Esophagus muscularis mucosa (tissue), 4 donors: ENCODE data around the gene TMEM11. TPM values are rescaled to one million over a fixed set of nuclear protein-coding genes. Genes with fewer than 3 reads are reported as not detected.

Experiments used
- DNase-seq: peaks from one replicate; pipeline ENCODE4 v3.0.0-alpha.2; 2017; ENCODE audit errors: extremely low spot score
- H3K27ac ChIP-seq, 4 donors: fragments of 200-600 bp; sonication (generic); replicated peaks in 1 of 4; 1 replicate in 3 of 4; 2 replicates in 1 of 4; pipeline ENCODE4 v1.5.1; 2016 to 2019; ENCODE audit warnings: mild to moderate bottlenecking in 1 of 4
- H3K27me3 ChIP-seq, 4 donors: fragments of 200-600 bp; sonication (generic); one replicate each; pipeline versions ENCODE4 v1.5.1 to v1.6.0; 2016 to 2019
- H3K36me3 ChIP-seq, 4 donors: fragments of 200-600 bp; sonication (generic); one replicate each; pipeline ENCODE4 v1.5.1; 2016 to 2019
- H3K4me1 ChIP-seq, 4 donors: fragments of 200-600 bp; sonication (generic); one replicate each; pipeline ENCODE4 v1.5.1; 2016 to 2019
- H3K4me3 ChIP-seq, 4 donors: fragments of 200-600 bp; sonication (generic); 1 replicate in 2 of 4; 2 replicates in 2 of 4; pipeline ENCODE4 v1.5.1; 2016 to 2019; ENCODE audit warnings: mild to moderate bottlenecking in 4 of 4, moderate library complexity in 1 of 4
- H3K9me3 ChIP-seq, 4 donors: fragments of 200-600 bp; sonication (generic); 1 replicate in 3 of 4; 2 replicates in 1 of 4; pipeline ENCODE4 v1.5.1; 2016 to 2019
- EP300 ChIP-seq: sonication (generic); formaldehyde crosslinking; IDR thresholded peaks from one replicate; pipeline ENCODE4 v1.6.1; 2017; ENCODE audit warnings: antibody characterized with exemption
- POLR2A ChIP-seq: fragments of 450-650 bp; IDR thresholded peaks from one replicate; pipeline ENCODE4 v1.6.1; 2017; ENCODE audit warnings: antibody characterized with exemption, moderate library complexity, mild to moderate bottlenecking, low read depth
- POLR2AphosphoS5 ChIP-seq, 2 donors: sonication (generic); formaldehyde crosslinking; IDR thresholded peaks; one replicate each; pipeline ENCODE4 v1.6.1; 2017; ENCODE audit warnings: antibody characterized with exemption in 2 of 2
- WGBS: methylation state at CpG from one replicate; pipeline ENCODE4 v1.1.5; 2018; 5-methylcytosine and 5-hydroxymethylcytosine counted together
- intact Hi-C: fragments of 100-400 bp; cut with DNase I; formaldehyde crosslinking; loops from one replicate; pipeline ENCODE4 v1.15.1; 2023
- total RNA-seq, 4 donors: library from RNA; depleted of rRNA; stranded (reverse); fragments of >200 nt; gene quantifications; one replicate each; pipeline versions ENCODE4 v1.1.0 to v1.2.1, GENCODE V29; 2016
- TF ChIP-seq, protein P1 (sequence below), 3 experiments: fragments of 200-600 bp in 2 of 3; fragments of 450-650 bp in 1 of 3; sonication (generic) in 2 of 3; IDR thresholded peaks; one replicate each; pipeline ENCODE4 v1.5.1; 2017 to 2019; ENCODE audit warnings: antibody characterized with exemption in 3 of 3, mild to moderate bottlenecking in 2 of 3, moderate library complexity in 1 of 3

Gene TMEM11
- total RNA-seq, 4 donors from 2014 or later: 24.1 to 31.0 (median 26.0) TPM

DNA sequence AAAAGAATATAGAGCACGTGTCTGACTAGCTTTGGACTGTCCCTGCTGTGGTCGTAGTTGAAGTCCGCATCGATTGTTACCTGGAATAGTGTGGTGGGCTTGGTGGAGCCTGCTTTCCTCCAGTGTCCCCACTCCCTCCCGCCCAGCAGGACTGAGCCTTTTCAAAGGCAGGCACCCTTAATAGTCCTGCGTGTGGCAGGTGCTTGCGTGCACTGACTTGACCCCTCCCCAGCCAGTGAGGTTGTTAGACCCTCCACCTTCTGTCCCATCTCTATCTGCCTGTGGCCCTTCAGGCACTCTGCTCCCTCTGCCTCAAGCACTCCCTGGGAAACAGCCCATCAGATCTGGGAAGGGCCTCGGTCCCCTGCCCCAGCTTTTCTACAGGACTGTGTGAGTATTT, 36.6 kb downstream of the TMEM11 start:
- Histone ChIP-seq H3K27me3 (no peaks in the 10 kb centered on the region), H3K36me3 (peaks cover 9 to 76% (median 37%) of the 10 kb centered on the region in 4 donors)
- intact Hi-C loops: no loop called here

DNA sequence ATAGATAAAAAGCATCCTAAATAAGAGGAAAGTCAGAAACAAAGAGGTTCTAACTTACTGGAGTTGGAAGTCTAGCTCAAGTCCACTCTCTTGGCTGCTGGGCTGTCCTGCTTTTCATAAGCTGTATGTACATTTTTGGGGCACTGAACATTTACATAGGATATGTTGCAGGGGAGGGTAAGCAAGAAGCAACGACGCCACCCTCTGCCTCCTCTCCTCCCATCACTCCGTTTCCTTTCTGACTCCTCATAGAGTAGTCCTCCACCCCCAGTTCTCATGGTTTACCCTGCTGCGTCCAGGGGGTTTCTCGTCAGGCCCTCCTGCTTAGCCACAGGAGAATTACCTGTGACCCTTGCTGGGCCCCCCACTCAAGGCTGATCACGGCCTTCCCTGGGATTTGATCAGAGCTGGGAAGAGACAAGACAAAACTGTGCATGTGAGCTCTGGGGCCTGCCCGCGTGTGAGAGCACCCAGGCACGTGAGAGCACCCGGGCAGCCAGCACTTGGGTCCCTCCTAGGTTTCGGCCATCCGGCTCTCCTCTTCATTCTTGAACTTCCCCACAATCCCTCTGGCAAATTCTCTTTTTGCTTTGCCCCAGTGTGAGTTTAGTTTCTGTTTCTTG, 37.1 kb downstream of the TMEM11 start:
- H3K4me3 ChIP-seq: no peak overlapping the region
- peaks cover 9 to 81% (median 41%) of the 10 kb centered on the region in 4 donors for H3K36me3 ChIP-seq
- DNase-seq: peak; percentile 72
- intact Hi-C loops: no loop called here
- no peaks in the 10 kb centered on the region for H3K9me3 ChIP-seq
- no peaks in the 10 kb centered on the region for H3K27me3 ChIP-seq
- H3K27ac ChIP-seq: no peak overlapping the region
- TF ChIP-seq EP300 (no peak), POLR2AphosphoS5 (IDR thresholded peaks at IDR 0.05) (no peak), POLR2A (no peak)
- TF ChIP-seq, protein P1, sequence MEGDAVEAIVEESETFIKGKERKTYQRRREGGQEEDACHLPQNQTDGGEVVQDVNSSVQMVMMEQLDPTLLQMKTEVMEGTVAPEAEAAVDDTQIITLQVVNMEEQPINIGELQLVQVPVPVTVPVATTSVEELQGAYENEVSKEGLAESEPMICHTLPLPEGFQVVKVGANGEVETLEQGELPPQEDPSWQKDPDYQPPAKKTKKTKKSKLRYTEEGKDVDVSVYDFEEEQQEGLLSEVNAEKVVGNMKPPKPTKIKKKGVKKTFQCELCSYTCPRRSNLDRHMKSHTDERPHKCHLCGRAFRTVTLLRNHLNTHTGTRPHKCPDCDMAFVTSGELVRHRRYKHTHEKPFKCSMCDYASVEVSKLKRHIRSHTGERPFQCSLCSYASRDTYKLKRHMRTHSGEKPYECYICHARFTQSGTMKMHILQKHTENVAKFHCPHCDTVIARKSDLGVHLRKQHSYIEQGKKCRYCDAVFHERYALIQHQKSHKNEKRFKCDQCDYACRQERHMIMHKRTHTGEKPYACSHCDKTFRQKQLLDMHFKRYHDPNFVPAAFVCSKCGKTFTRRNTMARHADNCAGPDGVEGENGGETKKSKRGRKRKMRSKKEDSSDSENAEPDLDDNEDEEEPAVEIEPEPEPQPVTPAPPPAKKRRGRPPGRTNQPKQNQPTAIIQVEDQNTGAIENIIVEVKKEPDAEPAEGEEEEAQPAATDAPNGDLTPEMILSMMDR (IDR thresholded peaks at IDR 0.05): no peak
- H3K4me1 ChIP-seq: peaks cover 5 to 20% (median 7%) of the 10 kb centered on the region in 4 donors
- 97% methylated on average over 12 of the region's 12 CpGs for WGBS

More for the DNA sequence above, 36.6 kb downstream of the TMEM11 start:
- Histone ChIP-seq H3K27ac (no peak overlapping the region), H3K4me3 (no peak overlapping the region), H3K9me3 (no peaks in the 10 kb centered on the region), H3K4me1 (peaks cover 5 to 23% (median 7%) of the 10 kb centered on the region in 4 donors)
- TF ChIP-seq, protein P1 (IDR thresholded peaks at IDR 0.05): no peak
- TF ChIP-seq POLR2A: no peak
- TF ChIP-seq EP300: no peak
- no peak for TF ChIP-seq POLR2AphosphoS5 (IDR thresholded peaks at IDR 0.05)
- 95% methylated on average over 8 of the region's 8 CpGs for WGBS
- DNase-seq: peak; percentile 83

DNA sequence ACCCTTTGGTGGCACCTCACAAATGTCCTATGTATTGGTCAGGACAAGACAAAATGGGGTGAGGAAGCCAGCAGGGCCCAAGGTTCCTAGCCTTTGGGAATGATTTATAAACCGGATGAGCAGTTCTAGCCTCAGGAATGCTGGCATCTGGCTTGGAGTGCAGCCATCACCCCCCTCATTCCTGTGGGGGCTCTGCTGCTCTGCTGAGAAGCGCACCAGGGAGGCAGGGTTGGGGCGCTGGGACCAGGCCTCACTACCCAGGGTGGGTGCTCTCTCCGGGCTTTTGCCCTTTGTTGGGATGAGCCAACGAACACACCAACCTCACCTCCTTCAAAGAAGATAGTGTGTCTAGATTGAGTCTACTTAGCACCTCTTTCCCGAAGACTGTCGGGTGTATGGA, 39.2 kb downstream of the TMEM11 start:
- peaks cover 9 to 67% (median 38%) of the 10 kb centered on the region in 4 donors for H3K36me3 ChIP-seq
- WGBS: 75% methylated on average over 7 of the region's 7 CpGs
- H3K4me1 ChIP-seq: peaks cover 20 to 35% (median 24%) of the 10 kb centered on the region in 4 donors
- no peaks in the 10 kb centered on the region for H3K9me3 ChIP-seq
- no peak overlapping the region for H3K27ac ChIP-seq
- no peaks in the 10 kb centered on the region for H3K27me3 ChIP-seq
- no peak overlapping the region for H3K4me3 ChIP-seq
- DNase-seq: no peak
- intact Hi-C loops: no loop called here
- TF ChIP-seq, protein P1 (IDR thresholded peaks at IDR 0.05): no peak
- TF ChIP-seq EP300 (no peak), POLR2A (no peak), POLR2AphosphoS5 (IDR thresholded peaks at IDR 0.05) (no peak)

DNA sequence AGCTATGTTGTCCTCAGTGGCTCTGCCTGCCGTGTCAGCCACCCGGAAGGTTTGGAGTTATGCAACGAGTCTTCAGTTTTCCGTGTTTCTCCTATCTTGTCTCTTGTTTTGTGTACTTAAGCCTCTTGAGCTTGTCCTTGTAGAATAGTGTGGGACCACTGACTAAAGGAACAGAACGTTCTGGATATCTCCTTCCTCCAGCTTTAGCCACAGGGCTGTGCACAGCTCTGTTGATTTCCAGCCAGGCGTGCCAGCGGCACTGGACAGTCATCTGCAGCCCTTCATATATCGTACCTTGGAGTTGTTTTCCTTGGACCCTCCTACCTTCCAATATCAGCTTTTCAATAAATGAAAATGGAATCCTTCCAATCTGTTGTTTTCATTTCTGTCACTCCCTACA, 39.8 kb downstream of the TMEM11 start:
- H3K4me1 ChIP-seq: peaks cover 24 to 41% (median 26%) of the 10 kb centered on the region in 4 donors
- H3K4me3 ChIP-seq: no peak overlapping the region
- H3K27ac ChIP-seq: no peak overlapping the region
- no peaks in the 10 kb centered on the region for H3K9me3 ChIP-seq
- TF ChIP-seq, protein P1 (IDR thresholded peaks at IDR 0.05): no peak
- TF ChIP-seq EP300 (no peak), POLR2A (no peak), POLR2AphosphoS5 (IDR thresholded peaks at IDR 0.05) (no peak)
- peaks cover 9 to 62% (median 36%) of the 10 kb centered on the region in 4 donors for H3K36me3 ChIP-seq
- DNase-seq: no peak
- WGBS: 86% methylated on average over 8 of the region's 8 CpGs
- intact Hi-C loops: no loop called here
- H3K27me3 ChIP-seq: no peaks in the 10 kb centered on the region
